Measurements from ENCODE around the gene MYO15B. TPM values are rescaled to one million over a fixed set of nuclear protein-coding genes. Genes with fewer than 3 reads are reported as not detected.
A peak's percentile ranks its signal among the peaks of the same experiment; 100 is the strongest.

Gene MYO15B
- total RNA-seq, 1 donor from 2014 or later: 20.2 TPM

GRCh38 chr17:75558666-75559530 lies 28.7 kb upstream of the MYO15B start:
- DNase-seq (ENCODE audit: low read depth in 2 of 2): no peak

GRCh38 chr17:75559958-75560533 lies 27.6 kb upstream of the MYO15B start:
- DNase-seq (ENCODE audit: low read depth in 2 of 2): no peak

GRCh38 chr17:75561927-75562603 lies 25.5 kb upstream of the MYO15B start:
- no peak for DNase-seq (ENCODE audit: low read depth in 2 of 2)

- no peak for DNase-seq (ENCODE audit: low read depth in 2 of 2)
Measured at GRCh38 chr17:75563063-75563758, 24.4 kb upstream of the MYO15B start.

GRCh38 chr17:75564195-75564594 lies 23.4 kb upstream of the MYO15B start:
- DNase-seq (ENCODE audit: low read depth in 2 of 2): no peak

GRCh38 chr17:75565066-75565465 lies 22.5 kb upstream of the MYO15B start:
- DNase-seq (ENCODE audit: low read depth in 2 of 2): no peak

GRCh38 chr17:75565618-75566017 lies 22.0 kb upstream of the MYO15B start:
- DNase-seq (ENCODE audit: low read depth in 2 of 2): no peak

- no peak for DNase-seq (ENCODE audit: low read depth in 2 of 2)
Measured at GRCh38 chr17:75566416-75566815, 21.2 kb upstream of the MYO15B start.

GRCh38 chr17:75566834-75567233 lies 20.8 kb upstream of the MYO15B start:
- DNase-seq (ENCODE audit: low read depth in 2 of 2): no peak

GRCh38 chr17:75568412-75569255 lies 19.0 kb upstream of the MYO15B start:
- no peak for DNase-seq (ENCODE audit: low read depth in 2 of 2)

GRCh38 chr17:75570034-75570676 lies 17.4 kb upstream of the MYO15B start:
- no peak for DNase-seq (ENCODE audit: low read depth in 2 of 2)

- no peak for DNase-seq (ENCODE audit: low read depth in 2 of 2)
Measured at GRCh38 chr17:75570772-75571171, 16.8 kb upstream of the MYO15B start.

- DNase-seq (ENCODE audit: low read depth in 2 of 2): peak; percentile 29 to 78
Measured at GRCh38 chr17:75571197-75571884, 16.3 kb upstream of the MYO15B start.

- DNase-seq (ENCODE audit: low read depth in 2 of 2): no peak
Measured at GRCh38 chr17:75571885-75572215, 15.8 kb upstream of the MYO15B start.

- no peak for DNase-seq (ENCODE audit: low read depth in 2 of 2)
Measured at GRCh38 chr17:75572713-75573539, 14.7 kb upstream of the MYO15B start.

GRCh38 chr17:75573540-75573957 lies 14.1 kb upstream of the MYO15B start:
- DNase-seq (ENCODE audit: low read depth in 2 of 2): no peak

- no peak for DNase-seq (ENCODE audit: low read depth in 2 of 2)
Measured at GRCh38 chr17:75573994-75574393, 13.6 kb upstream of the MYO15B start.

- DNase-seq (ENCODE audit: low read depth in 2 of 2): no peak
Measured at GRCh38 chr17:75574404-75575036, 13.1 kb upstream of the MYO15B start.

- no peak for DNase-seq (ENCODE audit: low read depth in 2 of 2)
Measured at GRCh38 chr17:75575197-75575596, 12.4 kb upstream of the MYO15B start.

Measured in lung microvascular endothelial cell (primary cell).